Mucosa of stomach (tissue), 1 donor: ENCODE data around the gene SLC12A7.
A peak's percentile ranks its signal among the peaks of the same experiment; 100 is the strongest.
"Not testable (repeated sequence)": the region's sequence is repeated elsewhere in the genome, so short reads cannot be mapped to it uniquely, and the experiment has no call there.

Source experiments
- H3K27me3 ChIP-seq: one replicate; pipeline ENCODE4 v1.7.0; 2013; ENCODE audit warnings: mild to moderate bottlenecking, low read length; ENCODE audit not compliant: control insufficient read depth, insufficient read depth
- H3K36me3 ChIP-seq: one replicate; pipeline ENCODE4 v1.7.0; 2013; ENCODE audit warnings: low read length; ENCODE audit not compliant: control insufficient read depth, insufficient read depth
- H3K4me1 ChIP-seq: one replicate; pipeline ENCODE4 v1.7.0; 2013; ENCODE audit warnings: mild to moderate bottlenecking, low read length; ENCODE audit not compliant: control insufficient read depth, insufficient read depth
- H3K4me3 ChIP-seq: one replicate; pipeline ENCODE4 v1.7.0; 2013; ENCODE audit warnings: low read length
- H3K9ac ChIP-seq: one replicate; pipeline ENCODE4 v1.7.0; 2013; ENCODE audit warnings: mild to moderate bottlenecking, low read length, moderate library complexity
- H3K9me3 ChIP-seq: one replicate; pipeline ENCODE4 v1.7.0; 2013; ENCODE audit warnings: mild to moderate bottlenecking, low read length, moderate library complexity; ENCODE audit not compliant: control insufficient read depth
- donor health status: Pancreatic carcinoma.

The SLC12A7 gene

GRCh38 chr5:1103093-1103492 is 8.8 kb downstream of the SLC12A7 start:
- no peak overlapping the region for H3K9ac ChIP-seq
- H3K4me3 ChIP-seq = no peak overlapping the region
- peaks cover 57% of the 10 kb centered on the region for H3K4me1 ChIP-seq
- H3K36me3 ChIP-seq = no peaks in the 10 kb centered on the region
- H3K9me3 ChIP-seq = no peaks in the 10 kb centered on the region
- no peaks in the 10 kb centered on the region for H3K27me3 ChIP-seq

GRCh38 chr5:1101961-1102713 is 9.7 kb downstream of the SLC12A7 start:
- H3K4me3 ChIP-seq = no peak overlapping the region
- H3K27me3 ChIP-seq = no peaks in the 10 kb centered on the region
- no peaks in the 10 kb centered on the region for H3K9me3 ChIP-seq
- no peaks in the 10 kb centered on the region for H3K36me3 ChIP-seq
- H3K9ac ChIP-seq = peak overlapping the region; percentile 44
- H3K4me1 ChIP-seq = peaks cover 58% of the 10 kb centered on the region

GRCh38 chr5:1100664-1101574 is 10.9 kb downstream of the SLC12A7 start:
- no peaks in the 10 kb centered on the region for H3K36me3 ChIP-seq
- no peak overlapping the region for H3K4me3 ChIP-seq
- H3K4me1 ChIP-seq = peaks cover 51% of the 10 kb centered on the region
- no peak overlapping the region for H3K9ac ChIP-seq
- H3K9me3 ChIP-seq = no peaks in the 10 kb centered on the region
- no peaks in the 10 kb centered on the region for H3K27me3 ChIP-seq

GRCh38 chr5:1099926-1100663 is 11.8 kb downstream of the SLC12A7 start:
- Histone ChIP-seq H3K36me3 (no peaks in the 10 kb centered on the region), H3K9me3 (no peaks in the 10 kb centered on the region), H3K4me3 (no peak overlapping the region), H3K27me3 (no peaks in the 10 kb centered on the region), H3K9ac (no peak overlapping the region), H3K4me1 (peaks cover 43% of the 10 kb centered on the region)

- Histone ChIP-seq H3K4me1 (peaks cover 33% of the 10 kb centered on the region), H3K4me3 (no peak overlapping the region), H3K9ac (no peak overlapping the region)
Observed at GRCh38 chr5:1098986-1099597, 12.8 kb downstream of the SLC12A7 start.

GRCh38 chr5:1097988-1098385 is 13.9 kb downstream of the SLC12A7 start:
- peaks cover 31% of the 10 kb centered on the region for H3K4me1 ChIP-seq
- H3K36me3 ChIP-seq, H3K9ac ChIP-seq, H3K27me3 ChIP-seq, H3K9me3 ChIP-seq, H3K4me3 ChIP-seq: not testable (repeated sequence)

More at GRCh38 chr5:1098986-1099597, 12.8 kb downstream of the SLC12A7 start:
- no peaks in the 10 kb centered on the region for H3K36me3 ChIP-seq
- no peaks in the 10 kb centered on the region for H3K9me3 ChIP-seq
- no peaks in the 10 kb centered on the region for H3K27me3 ChIP-seq

- Histone ChIP-seq H3K4me3 (no peak overlapping the region), H3K27me3 (no peaks in the 10 kb centered on the region), H3K9me3 (no peaks in the 10 kb centered on the region), H3K9ac (no peak overlapping the region), H3K4me1 (peaks cover 26% of the 10 kb centered on the region), H3K36me3 (no peaks in the 10 kb centered on the region)
Observed at GRCh38 chr5:1097381-1097987, 14.4 kb downstream of the SLC12A7 start.

GRCh38 chr5:1096838-1097237 is 15.0 kb downstream of the SLC12A7 start:
- H3K27me3 ChIP-seq = no peaks in the 10 kb centered on the region
- H3K9me3 ChIP-seq = no peaks in the 10 kb centered on the region
- no peak overlapping the region for H3K4me3 ChIP-seq
- no peaks in the 10 kb centered on the region for H3K36me3 ChIP-seq
- H3K9ac ChIP-seq = no peak overlapping the region
- H3K4me1 ChIP-seq = peaks cover 20% of the 10 kb centered on the region

GRCh38 chr5:1095990-1096363 is 15.9 kb downstream of the SLC12A7 start:
- Histone ChIP-seq H3K27me3 (no peaks in the 10 kb centered on the region), H3K9me3 (no peaks in the 10 kb centered on the region), H3K36me3 (peaks cover 5% of the 10 kb centered on the region), H3K4me3 (no peak overlapping the region), H3K9ac (no peak overlapping the region), H3K4me1 (peaks cover 14% of the 10 kb centered on the region)

- Histone ChIP-seq H3K36me3 (peaks cover 6% of the 10 kb centered on the region), H3K9me3 (no peaks in the 10 kb centered on the region), H3K4me3 (no peak overlapping the region), H3K27me3 (no peaks in the 10 kb centered on the region), H3K9ac (no peak overlapping the region), H3K4me1 (peaks cover 14% of the 10 kb centered on the region)
Observed at GRCh38 chr5:1095302-1095989, 16.4 kb downstream of the SLC12A7 start.

GRCh38 chr5:1094670-1095190 is 17.1 kb downstream of the SLC12A7 start:
- Histone ChIP-seq H3K36me3 (peaks cover 6% of the 10 kb centered on the region), H3K9me3 (no peaks in the 10 kb centered on the region), H3K9ac (no peak overlapping the region), H3K27me3 (no peaks in the 10 kb centered on the region), H3K4me1 (peaks cover 16% of the 10 kb centered on the region), H3K4me3 (no peak overlapping the region)
